Measurements from ENCODE around the gene BIRC3. TPM values are rescaled to one million over a fixed set of nuclear protein-coding genes. Genes with fewer than 3 reads are reported as not detected.

Gene BIRC3
- total and polyA plus RNA-seq, 8 donors: 4.8 to 47.3 (median 8.2) TPM

GRCh38 chr11:102269927-102270326, 47.4 kb upstream of the BIRC3 start:
- TF ChIP-seq, protein P1, sequence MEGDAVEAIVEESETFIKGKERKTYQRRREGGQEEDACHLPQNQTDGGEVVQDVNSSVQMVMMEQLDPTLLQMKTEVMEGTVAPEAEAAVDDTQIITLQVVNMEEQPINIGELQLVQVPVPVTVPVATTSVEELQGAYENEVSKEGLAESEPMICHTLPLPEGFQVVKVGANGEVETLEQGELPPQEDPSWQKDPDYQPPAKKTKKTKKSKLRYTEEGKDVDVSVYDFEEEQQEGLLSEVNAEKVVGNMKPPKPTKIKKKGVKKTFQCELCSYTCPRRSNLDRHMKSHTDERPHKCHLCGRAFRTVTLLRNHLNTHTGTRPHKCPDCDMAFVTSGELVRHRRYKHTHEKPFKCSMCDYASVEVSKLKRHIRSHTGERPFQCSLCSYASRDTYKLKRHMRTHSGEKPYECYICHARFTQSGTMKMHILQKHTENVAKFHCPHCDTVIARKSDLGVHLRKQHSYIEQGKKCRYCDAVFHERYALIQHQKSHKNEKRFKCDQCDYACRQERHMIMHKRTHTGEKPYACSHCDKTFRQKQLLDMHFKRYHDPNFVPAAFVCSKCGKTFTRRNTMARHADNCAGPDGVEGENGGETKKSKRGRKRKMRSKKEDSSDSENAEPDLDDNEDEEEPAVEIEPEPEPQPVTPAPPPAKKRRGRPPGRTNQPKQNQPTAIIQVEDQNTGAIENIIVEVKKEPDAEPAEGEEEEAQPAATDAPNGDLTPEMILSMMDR (IDR thresholded peaks at IDR 0.05): no peak
- no peak for DNase-seq
- Histone ChIP-seq H3K9me3 (no peaks in the 10 kb centered on the region), H3K27ac (peak overlapping the region in 1 of 4 donors; percentile 17), H3K36me3 (no peaks in the 10 kb centered on the region), H3K27me3 (no peaks in the 10 kb centered on the region), H3K4me1 (peaks cover 0 to 3% (median 0%) of the 10 kb centered on the region in 3 donors), H3K4me3 (no peak overlapping the region)
- intact Hi-C loops (cut with DNase I): no loop called here
- FAIRE-seq: no peak
- ATAC-seq: no peak
- WGBS, 2 donors: 73 to 74% methylated on average over 2 of the region's 2 CpGs

DNA sequence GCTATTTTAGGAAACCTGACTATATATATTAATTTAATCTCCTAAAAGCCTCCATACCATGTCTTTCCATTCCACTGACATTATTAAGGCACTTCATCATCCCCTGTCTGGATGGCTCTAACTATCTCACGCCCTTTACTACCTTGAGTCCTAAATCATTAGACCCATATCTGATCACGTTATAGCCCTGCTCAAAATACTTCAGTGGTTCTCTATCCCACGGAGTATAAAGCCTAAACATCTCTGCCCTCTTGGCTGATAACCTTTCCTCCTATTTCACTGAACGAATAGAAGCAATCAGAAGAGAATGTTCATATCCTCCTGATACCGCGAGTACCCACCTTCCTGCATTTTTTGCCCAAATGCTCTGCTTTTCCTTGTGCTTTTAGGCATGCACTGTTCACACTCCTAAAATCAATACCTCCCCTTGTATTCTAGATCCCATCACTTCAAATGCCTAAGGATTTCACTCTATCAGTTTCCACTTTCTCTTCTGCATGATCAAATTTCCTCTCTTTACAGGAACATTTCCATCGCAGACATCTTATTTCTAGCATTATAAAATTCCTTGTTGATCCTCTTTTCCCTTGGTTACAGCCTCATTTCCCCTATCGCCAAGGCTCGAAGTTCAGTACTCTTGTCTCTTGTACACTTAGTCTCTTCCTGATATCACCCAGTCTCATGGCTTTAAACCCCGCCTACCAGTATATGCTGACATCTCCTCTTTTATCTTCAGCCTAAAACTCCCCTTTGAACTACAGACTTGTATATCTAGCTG, 45.0 kb upstream of the BIRC3 start:
- no peaks in the 10 kb centered on the region for H3K9me3 ChIP-seq
- TF ChIP-seq, protein P1 (IDR thresholded peaks at IDR 0.05): no peak
- ATAC-seq: no peak

DNA sequence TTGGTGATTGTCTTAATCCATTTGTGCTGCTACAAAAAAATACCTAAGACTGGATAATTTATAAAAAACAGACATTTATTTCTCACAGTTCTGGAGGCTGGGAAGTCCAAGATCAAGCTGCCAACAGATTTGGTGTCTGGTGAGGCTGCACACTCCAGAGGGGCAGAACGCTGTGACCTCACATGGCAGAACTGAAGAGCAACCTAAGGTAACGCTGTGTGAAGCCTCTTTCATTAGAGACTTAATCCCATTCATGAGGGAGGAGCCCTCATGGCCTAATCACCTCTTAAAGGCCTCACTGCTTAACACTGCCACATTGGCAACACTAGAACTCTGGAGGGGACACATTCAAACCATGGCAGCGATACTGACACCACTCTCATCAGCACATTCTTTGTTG, 42.7 kb upstream of the BIRC3 start:
- H3K27ac ChIP-seq: no peak overlapping the region
- H3K4me1 ChIP-seq: peaks cover 0 to 21% (median 0%) of the 10 kb centered on the region in 3 donors
- no peaks in the 10 kb centered on the region for H3K36me3 ChIP-seq
- no peak overlapping the region for H3K4me3 ChIP-seq
- H3K27me3 ChIP-seq: no peaks in the 10 kb centered on the region
- no peak for ATAC-seq
- intact Hi-C loops (cut with DNase I): no loop called here
- H3K9me3 ChIP-seq: no peaks in the 10 kb centered on the region
- 96 to 99% methylated on average over 3 of the region's 3 CpGs for WGBS, 2 donors
- no peak for DNase-seq
- TF ChIP-seq, protein P1 (IDR thresholded peaks at IDR 0.05): no peak
- FAIRE-seq: no peak

More for the DNA sequence above, 45.0 kb upstream of the BIRC3 start:
- DNase-seq: no peak
- H3K27me3 ChIP-seq: no peaks in the 10 kb centered on the region
- H3K36me3 ChIP-seq: no peaks in the 10 kb centered on the region
- WGBS, 2 donors: 71 to 73% methylated on average over 10 of the region's 10 CpGs
- no peak overlapping the region for H3K4me3 ChIP-seq
- H3K4me1 ChIP-seq: peaks cover 0 to 8% (median 3%) of the 10 kb centered on the region in 3 donors
- no peak overlapping the region for H3K27ac ChIP-seq
- FAIRE-seq: no peak
- intact Hi-C loops (cut with DNase I): no loop called here

DNA sequence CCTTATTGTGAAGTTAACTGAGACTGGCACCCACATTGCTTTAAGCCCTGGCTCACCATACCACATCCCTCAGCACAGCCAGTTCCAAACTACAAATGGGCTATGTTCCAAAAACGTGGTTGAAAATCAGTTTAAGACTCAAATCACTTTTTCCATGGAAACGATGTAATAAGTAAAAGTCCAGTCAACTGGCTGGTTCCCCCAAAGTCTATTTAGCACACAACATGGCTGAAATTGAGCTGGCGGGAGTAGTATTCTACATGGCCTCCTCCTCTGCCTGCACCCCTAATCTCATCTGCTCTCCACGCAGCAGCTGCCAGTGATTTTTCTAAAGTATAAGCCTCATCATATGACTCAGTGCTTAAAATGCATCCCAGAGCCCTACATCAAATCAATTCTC, 40.9 kb upstream of the BIRC3 start:
- WGBS, 2 donors: 40 to 47% methylated on average over 4 of the region's 4 CpGs
- TF ChIP-seq, protein P1 (IDR thresholded peaks at IDR 0.05): no peak

DNA sequence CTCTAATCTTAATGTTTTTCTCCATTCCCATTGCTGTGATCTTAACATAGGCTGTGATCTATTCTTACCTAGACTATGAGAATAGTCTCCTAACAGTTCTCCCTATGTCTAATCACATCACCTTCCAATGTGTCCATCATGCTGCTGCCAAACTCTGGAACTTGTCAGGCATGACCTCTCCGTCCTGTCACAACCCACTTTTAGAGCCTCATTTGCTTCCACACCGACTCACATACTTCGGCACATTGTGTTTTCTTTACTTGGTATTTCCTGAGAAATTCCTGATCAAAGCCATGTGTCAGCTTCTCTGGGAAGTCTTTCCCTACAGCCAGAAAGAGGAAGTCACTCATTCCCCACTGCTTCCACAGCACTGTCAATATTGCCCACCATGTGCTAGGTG, 40.5 kb upstream of the BIRC3 start:
- TF ChIP-seq, protein P1 (IDR thresholded peaks at IDR 0.05): no peak
- no peak for DNase-seq
- intact Hi-C loops (cut with DNase I): no loop called here
- no peak for ATAC-seq
- Histone ChIP-seq H3K27ac (no peak overlapping the region), H3K27me3 (no peaks in the 10 kb centered on the region), H3K4me1 (peaks cover 0 to 31% (median 10%) of the 10 kb centered on the region in 3 donors), H3K36me3 (no peaks in the 10 kb centered on the region), H3K4me3 (no peak overlapping the region), H3K9me3 (no peaks in the 10 kb centered on the region)
- no peak for FAIRE-seq
- WGBS, 2 donors: 36% methylated on average over 3 of the region's 3 CpGs

More for the DNA sequence above, 40.9 kb upstream of the BIRC3 start:
- intact Hi-C loops (cut with DNase I): no loop called here
- Histone ChIP-seq H3K27ac (no peak overlapping the region), H3K27me3 (no peaks in the 10 kb centered on the region), H3K4me1 (peaks cover 0 to 31% (median 10%) of the 10 kb centered on the region in 3 donors), H3K36me3 (no peaks in the 10 kb centered on the region), H3K4me3 (no peak overlapping the region), H3K9me3 (no peaks in the 10 kb centered on the region)
- ATAC-seq (no peak), DNase-seq (no peak), FAIRE-seq (no peak)
